ENCODE results near the gene MBD6. TPM values are rescaled to one million over a fixed set of nuclear protein-coding genes. Genes with fewer than 3 reads are reported as not detected.
"Not testable (repeated sequence)": the region's sequence is repeated elsewhere in the genome, so short reads cannot be mapped to it uniquely, and the experiment has no call there.

Gene MBD6
- total RNA-seq, 4 donors from 2014 or later = 14.9 to 138 (median 17.1) TPM

DNA sequence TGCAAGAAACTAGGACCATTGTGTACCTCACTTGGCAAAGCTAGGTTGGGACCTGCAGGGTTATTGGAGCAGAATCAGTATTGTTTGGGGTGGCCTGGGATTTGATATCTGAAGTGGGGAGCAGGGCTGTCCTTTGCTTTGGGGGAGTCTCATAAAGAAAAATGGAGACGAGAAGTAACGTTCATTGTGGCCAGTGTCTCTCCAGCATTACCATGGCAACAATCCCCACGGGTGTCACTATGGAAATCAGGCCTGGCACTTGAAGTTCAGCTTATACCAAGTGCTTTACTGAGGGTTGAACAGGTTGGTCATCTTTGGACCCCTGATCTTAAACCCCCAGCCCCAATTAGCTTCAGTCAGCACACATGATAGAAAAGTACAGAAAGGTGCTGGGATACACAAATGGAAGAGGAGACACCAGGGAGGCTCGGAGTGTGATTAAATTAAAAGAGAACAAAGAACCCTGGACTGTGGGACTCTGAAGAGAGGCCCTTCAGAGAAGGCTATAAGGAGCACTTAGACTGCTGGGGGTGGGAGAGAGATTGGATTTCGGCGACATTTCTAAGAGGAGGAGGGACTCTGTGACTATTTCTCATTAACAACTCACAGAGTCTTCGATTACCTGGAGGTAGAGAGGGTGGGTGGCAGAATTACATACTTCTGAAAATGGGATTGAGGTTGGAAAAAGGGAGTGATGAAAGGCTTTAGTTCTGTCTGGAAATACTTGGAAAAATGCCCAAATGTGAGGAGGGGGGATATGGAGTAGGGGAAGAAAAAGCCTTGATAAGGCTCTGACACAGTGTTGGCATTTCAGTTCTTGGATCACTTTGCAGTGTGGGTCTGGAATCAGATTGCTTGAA lies 30.9 kb downstream of the MBD6 start:
- Histone ChIP-seq H3K27ac (no peak overlapping the region), H3K4me3 (no peak overlapping the region), H3K9me3 (no peaks in the 10 kb centered on the region), H3K36me3 (no peaks in the 10 kb centered on the region), H3K4me1 (no peaks in the 10 kb centered on the region), H3K27me3 (no peaks in the 10 kb centered on the region)
- intact Hi-C loops (cut with DNase I; ENCODE audit: low total_unique reads) = no loop called here
- TF ChIP-seq, protein P1, sequence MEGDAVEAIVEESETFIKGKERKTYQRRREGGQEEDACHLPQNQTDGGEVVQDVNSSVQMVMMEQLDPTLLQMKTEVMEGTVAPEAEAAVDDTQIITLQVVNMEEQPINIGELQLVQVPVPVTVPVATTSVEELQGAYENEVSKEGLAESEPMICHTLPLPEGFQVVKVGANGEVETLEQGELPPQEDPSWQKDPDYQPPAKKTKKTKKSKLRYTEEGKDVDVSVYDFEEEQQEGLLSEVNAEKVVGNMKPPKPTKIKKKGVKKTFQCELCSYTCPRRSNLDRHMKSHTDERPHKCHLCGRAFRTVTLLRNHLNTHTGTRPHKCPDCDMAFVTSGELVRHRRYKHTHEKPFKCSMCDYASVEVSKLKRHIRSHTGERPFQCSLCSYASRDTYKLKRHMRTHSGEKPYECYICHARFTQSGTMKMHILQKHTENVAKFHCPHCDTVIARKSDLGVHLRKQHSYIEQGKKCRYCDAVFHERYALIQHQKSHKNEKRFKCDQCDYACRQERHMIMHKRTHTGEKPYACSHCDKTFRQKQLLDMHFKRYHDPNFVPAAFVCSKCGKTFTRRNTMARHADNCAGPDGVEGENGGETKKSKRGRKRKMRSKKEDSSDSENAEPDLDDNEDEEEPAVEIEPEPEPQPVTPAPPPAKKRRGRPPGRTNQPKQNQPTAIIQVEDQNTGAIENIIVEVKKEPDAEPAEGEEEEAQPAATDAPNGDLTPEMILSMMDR (IDR thresholded peaks at IDR 0.05) = no peak
- no peak for TF ChIP-seq POLR2A (IDR thresholded peaks at IDR 0.05)
- DNase-seq = no peak

DNA sequence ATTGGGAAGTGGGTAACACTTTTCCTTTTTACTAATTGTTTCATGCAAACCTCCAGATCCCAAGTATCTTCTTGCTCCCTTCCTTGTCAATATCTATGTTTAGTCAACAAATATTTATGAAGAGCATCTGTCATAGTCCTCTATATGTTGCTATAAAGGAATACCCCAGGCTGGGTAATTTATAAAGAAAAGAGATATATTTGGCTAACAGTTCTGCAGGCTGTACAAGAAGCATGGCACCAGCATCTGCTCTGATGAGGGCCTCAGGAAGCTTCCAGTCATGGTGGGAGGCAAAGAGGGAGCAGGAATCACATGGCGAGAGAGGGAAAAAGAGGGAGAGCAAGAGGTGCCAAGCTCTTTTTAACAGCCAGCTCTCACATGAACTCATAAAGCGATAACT lies 31.8 kb downstream of the MBD6 start:
- Histone ChIP-seq H3K9me3 (no peaks in the 10 kb centered on the region), H3K36me3 (no peaks in the 10 kb centered on the region), H3K4me1 (no peaks in the 10 kb centered on the region), H3K27me3 (no peaks in the 10 kb centered on the region), H3K27ac (no peak overlapping the region), H3K4me3 (no peak overlapping the region)
- no peak for DNase-seq
- TF ChIP-seq, protein P1 (IDR thresholded peaks at IDR 0.05) = no peak
- no peak for TF ChIP-seq POLR2A (IDR thresholded peaks at IDR 0.05)
- intact Hi-C loops (cut with DNase I; ENCODE audit: low total_unique reads) = no loop called here

DNA sequence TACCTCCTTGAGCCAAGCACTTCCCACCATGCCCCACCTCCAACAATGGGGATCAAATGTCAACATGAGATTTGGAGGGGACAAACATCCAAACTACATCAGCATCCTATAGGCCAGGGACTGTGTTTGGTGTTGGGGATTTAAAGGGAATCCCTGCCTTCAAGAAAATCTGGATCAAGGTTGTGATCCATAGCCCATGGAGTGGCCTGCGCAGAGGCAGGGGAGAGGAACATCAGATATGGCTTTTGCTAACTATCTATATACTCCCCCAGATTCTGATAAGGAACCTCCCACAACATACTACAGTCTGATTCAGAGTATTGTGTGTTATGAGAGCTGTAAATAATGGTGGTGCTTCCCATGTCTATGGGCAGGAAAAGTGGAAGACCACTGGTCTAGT lies 32.3 kb downstream of the MBD6 start:
- H3K9me3 ChIP-seq = no peaks in the 10 kb centered on the region
- H3K27me3 ChIP-seq = no peaks in the 10 kb centered on the region
- TF ChIP-seq POLR2A (IDR thresholded peaks at IDR 0.05) = no peak
- TF ChIP-seq, protein P1 (IDR thresholded peaks at IDR 0.05) = no peak
- no peak overlapping the region for H3K27ac ChIP-seq
- DNase-seq = no peak
- H3K36me3 ChIP-seq = no peaks in the 10 kb centered on the region
- no peak overlapping the region for H3K4me3 ChIP-seq
- no peaks in the 10 kb centered on the region for H3K4me1 ChIP-seq
- intact Hi-C loops (cut with DNase I; ENCODE audit: low total_unique reads) = no loop called here

DNA sequence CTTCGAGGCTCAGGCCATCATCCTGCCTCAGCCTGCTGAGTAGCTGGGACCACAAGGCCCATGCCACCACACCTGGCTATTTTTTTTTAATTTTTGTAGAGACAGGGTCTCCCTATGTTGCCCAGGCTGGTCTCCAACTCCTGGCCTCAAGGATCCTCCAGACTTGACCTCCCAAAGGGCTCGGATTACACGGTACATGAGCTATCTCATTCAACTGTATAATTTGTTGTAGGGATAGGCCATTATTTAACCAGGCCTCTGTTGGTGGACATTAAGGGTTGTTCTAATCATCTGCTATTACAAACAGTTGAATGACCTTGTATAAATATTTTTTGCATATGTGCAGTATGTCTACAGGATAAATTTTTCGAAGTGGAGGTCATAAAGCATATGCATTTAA lies 36.2 kb downstream of the MBD6 start:
- no peaks in the 10 kb centered on the region for H3K27me3 ChIP-seq
- no peaks in the 10 kb centered on the region for H3K36me3 ChIP-seq
- H3K4me3 ChIP-seq = no peak overlapping the region
- TF ChIP-seq, protein P1 (IDR thresholded peaks at IDR 0.05) = no peak
- no peak for TF ChIP-seq POLR2A (IDR thresholded peaks at IDR 0.05)
- no peak overlapping the region for H3K27ac ChIP-seq
- no peak for DNase-seq
- intact Hi-C loops (cut with DNase I; ENCODE audit: low total_unique reads) = no loop called here
- no peaks in the 10 kb centered on the region for H3K4me1 ChIP-seq
- no peaks in the 10 kb centered on the region for H3K9me3 ChIP-seq

DNA sequence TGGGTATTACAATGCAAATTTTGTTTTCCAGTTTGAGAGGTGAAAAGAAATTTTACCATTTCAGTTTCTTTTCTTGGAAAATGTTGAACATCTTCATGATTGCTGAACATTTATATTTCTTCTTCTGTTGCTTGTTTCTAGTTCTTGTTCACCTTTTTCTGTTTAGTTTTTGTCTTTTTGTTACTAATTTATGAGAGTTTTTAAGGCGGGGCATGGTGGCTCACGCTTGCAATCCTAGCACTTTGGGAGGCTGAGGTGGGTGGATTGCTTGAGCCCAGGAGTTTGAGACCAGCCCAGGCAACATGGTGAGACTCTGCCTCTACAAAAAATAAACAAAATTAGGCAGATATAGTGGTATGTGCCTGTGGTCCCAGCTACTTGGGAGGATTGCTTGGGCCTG lies 37.9 kb downstream of the MBD6 start:
- DNase-seq = no peak
- H3K27me3 ChIP-seq = no peaks in the 10 kb centered on the region
- H3K36me3 ChIP-seq = no peaks in the 10 kb centered on the region
- no peak overlapping the region for H3K27ac ChIP-seq
- intact Hi-C loops (cut with DNase I; ENCODE audit: low total_unique reads) = no loop called here
- H3K4me3 ChIP-seq = no peak overlapping the region
- no peaks in the 10 kb centered on the region for H3K4me1 ChIP-seq
- no peaks in the 10 kb centered on the region for H3K9me3 ChIP-seq
- TF ChIP-seq, protein P1 (IDR thresholded peaks at IDR 0.05) = no peak
- TF ChIP-seq POLR2A (IDR thresholded peaks at IDR 0.05) = no peak

DNA sequence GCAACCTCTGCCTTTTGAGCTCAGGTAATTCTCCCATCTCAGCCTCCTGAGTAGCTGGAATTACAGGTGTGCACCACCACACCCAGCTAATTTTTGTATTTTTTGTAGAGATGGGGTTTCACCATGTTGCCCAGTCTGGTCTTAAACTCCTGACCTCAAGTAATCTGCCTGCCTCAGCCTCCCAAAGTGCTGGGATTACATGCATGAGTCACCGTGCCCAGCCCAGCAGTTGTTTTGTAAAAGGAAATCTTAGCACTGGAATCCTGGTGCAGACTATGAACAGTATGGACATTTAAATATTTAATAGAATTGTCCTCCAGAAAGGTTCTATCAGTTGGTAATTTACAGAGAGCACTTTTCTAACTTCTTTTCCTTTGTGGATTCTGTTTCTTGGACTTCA lies 38.5 kb downstream of the MBD6 start:
- DNase-seq; H3K36me3 ChIP-seq; intact Hi-C loops (cut with DNase I; ENCODE audit: low total_unique reads); H3K27ac ChIP-seq; H3K9me3 ChIP-seq; H3K4me1 ChIP-seq; H3K27me3 ChIP-seq; H3K4me3 ChIP-seq: not testable (repeated sequence)

Measured in uterus (tissue), 4 donors.